GM19023 (cell line): ENCODE data around the gene ESR2.
A peak's percentile ranks its signal among the peaks of the same experiment; 100 is the strongest.
"Not testable (repeated sequence)": the region's sequence is repeated elsewhere in the genome, so short reads cannot be mapped to it uniquely, and the experiment has no call there.

Experiments used
- ATAC-seq: cut with Tn5 transposase; IDR thresholded peaks from one replicate; pipeline ENCODE4 v1.9.1; 2021; ENCODE audit warnings: mild to moderate bottlenecking, moderate library complexity; ENCODE audit not compliant: unreplicated experiment

Gene ESR2

GRCh38 chr14:64201296-64201695 lies 92.9 kb downstream of the ESR2 start:
- ATAC-seq, result no peak

DNA sequence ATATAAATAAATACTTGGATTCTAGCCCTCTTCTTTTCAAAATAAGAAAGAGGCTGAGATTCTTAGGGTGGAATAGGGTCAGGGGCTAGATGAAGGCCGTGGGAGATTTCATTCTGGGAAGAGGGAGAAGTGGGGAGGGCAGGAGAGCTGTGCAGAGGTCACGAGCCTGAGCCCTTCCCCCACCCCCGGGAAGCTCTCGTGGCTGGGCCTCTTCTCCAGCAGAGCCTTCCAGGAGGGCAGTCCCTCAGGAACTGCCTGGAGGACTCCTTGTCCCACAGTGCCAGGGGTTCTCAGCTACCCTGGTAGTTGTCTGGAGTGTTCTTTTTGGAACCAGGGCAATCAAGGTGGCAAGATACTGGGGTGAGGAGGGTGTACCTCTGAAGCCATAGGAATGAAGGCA lies 94.0 kb downstream of the ESR2 start:
- no peak for ATAC-seq

GRCh38 chr14:64198486-64198885 lies 95.7 kb downstream of the ESR2 start:
- no peak for ATAC-seq

DNA sequence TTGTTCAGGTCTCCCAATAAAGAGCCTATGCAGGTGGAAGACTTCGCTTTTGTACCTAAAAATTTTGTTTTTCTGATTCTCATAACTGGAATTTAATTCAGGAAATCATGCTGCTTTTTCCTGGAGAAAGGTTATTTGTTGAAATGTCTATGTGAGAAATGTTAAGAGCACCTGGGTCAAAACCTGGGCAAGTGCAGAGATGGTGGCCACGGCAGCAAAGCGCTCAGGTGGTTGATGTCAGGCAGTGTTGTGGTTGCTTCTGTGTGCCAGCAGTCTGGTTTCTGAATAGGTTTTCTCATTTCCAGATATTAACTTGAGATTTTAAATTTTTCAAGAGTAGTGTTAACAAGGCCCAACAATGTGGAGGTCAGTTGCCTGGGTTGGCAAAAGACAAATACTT lies 96.2 kb downstream of the ESR2 start:
- no peak for ATAC-seq

- ATAC-seq, result peak; percentile 56
Measured at GRCh38 chr14:64196814-64197411, 97.3 kb downstream of the ESR2 start.

- no peak for ATAC-seq
Measured at GRCh38 chr14:64196056-64196455, 98.1 kb downstream of the ESR2 start.

DNA sequence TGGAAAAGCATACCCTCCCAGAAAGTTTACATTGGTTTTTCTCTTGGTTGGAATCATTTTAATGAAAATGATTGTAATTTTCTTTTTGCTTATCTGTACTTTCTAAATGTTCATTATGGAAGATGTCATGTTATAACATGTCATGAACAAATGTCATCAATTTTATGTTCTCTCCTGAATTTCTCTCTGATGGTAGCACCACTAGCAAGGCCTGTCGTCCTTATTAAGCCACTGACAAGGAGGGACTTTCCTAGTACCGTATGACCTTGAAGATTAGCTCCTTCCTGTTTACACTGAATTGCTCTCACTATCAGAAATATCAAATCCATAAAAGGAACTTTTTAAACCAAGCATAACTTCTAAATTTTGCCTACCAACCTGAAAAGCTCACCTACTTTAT lies 99.0 kb downstream of the ESR2 start:
- ATAC-seq, result no peak

DNA sequence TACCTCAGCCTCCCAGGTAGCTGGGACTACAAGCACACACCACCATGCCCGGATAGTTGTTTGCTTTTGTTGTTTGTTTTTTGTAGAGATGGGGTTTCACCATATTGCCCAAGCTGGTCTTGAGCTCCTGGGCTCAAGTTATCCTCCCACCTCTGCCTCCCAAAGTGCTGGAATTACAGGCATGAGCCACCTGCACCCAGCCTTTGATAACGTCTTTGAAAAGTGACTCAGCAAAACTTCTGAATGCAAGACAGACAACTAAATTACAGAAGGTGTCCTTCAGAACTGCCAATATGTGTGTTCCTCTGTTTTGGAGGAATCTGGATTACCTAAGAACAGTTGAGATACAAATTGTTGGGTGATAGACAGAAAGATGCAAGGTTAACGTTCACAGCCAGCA lies 99.8 kb downstream of the ESR2 start:
- ATAC-seq, result no peak

DNA sequence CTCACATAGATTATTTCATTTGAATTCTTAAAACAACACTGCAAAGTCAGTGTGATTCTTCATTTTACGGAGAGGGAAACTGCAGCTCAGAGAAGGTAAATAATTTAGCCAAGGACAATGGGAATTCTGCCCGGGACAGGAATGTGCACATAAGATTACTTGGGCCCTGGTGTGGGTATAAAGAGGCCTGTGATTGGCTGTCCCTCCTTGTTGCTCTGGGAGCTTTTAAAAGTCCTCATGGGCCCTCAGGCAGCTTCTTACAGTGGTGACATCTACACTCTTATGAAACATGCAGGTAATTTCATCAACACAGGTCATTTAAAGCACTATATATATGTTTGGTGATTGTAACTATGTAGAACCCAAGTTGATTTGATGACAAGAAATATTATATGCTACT lies 100.3 kb downstream of the ESR2 start:
- no peak for ATAC-seq

DNA sequence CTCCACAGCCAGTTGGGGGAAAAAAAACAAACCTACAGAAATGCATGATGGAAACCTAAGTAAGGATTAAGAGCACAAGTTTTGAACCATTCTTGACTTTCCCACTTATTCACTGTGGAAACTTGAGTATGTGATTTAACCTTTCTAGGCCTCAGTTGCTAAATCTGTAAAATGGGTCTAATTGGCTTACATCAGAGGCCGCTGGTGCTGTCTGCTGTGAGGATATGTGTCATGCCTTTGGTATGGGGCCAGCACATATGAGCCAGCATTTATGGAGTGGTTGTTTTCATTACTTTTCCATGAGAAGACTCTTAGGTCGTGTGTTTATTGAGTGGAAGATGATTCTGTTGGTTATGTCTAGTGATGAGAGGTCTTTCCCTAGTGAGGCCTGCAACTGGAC lies 102.4 kb downstream of the ESR2 start:
- no peak for ATAC-seq

- ATAC-seq, result no peak
Measured at GRCh38 chr14:64190974-64191502, 103.1 kb downstream of the ESR2 start.

- no peak for ATAC-seq
Measured at GRCh38 chr14:64187331-64187730, 106.8 kb downstream of the ESR2 start.

- no peak for ATAC-seq
Measured at GRCh38 chr14:64186231-64187129, 107.7 kb downstream of the ESR2 start.

GRCh38 chr14:64185184-64185583 lies 109.0 kb downstream of the ESR2 start:
- no peak for ATAC-seq

DNA sequence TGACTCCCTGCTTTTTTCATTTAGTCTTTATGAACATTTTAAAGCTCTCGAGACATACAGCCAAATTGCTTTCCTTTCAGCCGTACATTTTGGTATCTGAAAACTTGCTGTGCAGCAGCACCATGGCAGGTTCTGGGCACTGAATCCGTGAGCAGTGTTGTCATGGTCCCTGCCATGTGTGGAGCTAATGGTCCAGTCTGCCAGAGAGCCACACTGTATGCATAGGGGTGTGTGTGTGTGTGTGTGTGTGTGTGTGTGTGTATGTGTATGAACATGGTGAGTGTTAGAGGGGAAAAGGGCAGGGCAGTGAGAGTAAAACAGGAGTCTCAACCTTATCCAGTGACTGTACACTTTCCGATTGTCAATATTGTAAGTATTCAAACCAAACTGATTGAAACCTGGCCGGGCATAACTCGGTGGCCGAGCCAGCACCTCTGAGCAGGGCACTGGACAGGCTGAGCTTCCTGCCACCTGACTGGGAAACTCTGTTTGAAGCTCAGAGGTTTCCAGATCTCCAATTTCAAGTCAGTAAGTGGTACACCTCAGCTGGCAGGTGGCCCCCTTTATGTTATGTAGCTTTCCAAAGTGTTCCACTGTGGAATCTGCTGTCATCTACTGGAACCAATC lies 110.0 kb downstream of the ESR2 start:
- no peak for ATAC-seq

DNA sequence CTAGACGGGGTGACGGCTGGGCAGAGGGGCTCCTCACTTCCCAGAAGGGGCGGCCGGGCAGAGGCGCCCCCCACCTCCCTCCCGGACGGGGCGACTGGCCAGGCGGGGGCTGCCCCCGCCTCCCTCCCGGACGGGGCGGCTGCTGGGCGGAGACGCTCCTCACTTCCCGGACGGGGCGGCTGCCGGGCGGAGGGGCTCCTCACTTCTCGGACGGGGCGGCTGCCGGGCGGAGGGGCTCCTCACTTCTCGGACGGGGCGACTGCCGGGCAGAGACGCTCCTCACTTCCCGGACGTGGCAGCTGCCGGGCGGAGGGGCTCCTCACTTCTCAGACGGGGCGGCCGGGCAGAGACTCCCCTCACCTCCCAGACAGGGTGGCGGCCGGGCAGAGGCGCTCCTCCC lies 111.3 kb downstream of the ESR2 start:
- ATAC-seq, result not testable (repeated sequence)

DNA sequence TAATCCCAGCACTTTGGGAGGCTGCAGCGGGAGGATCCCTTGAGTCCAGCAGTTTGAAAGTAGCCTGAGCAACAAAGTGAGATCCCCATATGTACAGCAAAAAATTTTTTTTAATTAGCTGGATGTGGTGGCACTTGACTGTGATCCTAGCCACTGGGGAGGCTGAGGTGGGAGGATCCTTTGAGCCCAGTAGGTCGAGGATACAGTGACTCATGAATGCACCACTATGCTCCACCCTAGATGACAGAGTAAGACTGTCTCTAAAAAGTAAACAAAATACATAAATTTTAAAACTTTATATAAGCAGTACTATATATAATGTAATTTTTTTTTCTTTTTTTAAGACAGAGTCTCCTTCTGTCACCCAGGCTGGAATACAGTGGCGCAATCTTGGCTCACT lies 115.4 kb downstream of the ESR2 start:
- ATAC-seq, result no peak

GRCh38 chr14:64176330-64176729 lies 117.8 kb downstream of the ESR2 start:
- no peak for ATAC-seq

DNA sequence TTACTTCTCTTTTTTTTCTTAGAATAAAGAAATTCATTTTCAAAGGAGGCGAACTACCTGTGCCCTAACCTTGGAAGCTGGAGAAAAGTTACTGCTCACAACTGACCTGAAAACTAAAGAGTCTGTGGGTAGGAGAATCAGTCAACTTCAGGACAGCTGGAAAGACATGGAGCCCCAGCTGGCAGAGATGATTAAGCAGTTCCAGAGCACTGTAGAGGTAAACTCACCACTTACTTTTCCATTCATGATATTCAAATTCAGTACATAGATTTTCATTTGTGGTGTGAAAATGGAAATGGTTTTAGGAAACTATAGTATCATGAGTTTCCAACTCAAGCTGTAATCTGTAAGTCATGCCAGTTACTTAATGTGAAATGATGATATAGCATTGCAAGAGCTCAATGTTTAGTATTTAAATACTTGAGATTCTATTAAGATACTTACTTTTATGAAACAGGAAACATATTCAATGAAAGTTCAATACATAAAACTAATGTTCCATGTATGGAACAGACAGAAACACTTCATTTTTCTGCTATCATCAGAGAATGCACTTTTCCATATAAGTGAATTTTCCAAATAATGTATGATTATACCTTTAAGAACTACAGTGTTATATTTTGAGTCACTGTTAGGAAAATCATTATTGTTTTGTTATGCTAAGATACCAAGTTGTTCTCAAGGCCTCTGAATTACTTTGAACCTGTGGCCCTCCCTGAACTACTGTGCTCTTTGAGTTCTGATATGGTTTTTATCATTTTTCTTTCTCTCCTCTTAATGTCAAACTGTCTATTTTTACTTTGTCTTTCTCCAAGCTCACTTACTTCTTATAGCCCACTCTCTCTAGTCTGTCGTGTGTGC lies 119.0 kb downstream of the ESR2 start:
- no peak for ATAC-seq

- ATAC-seq, result no peak
Measured at GRCh38 chr14:64170181-64170580, 124.0 kb downstream of the ESR2 start.

DNA sequence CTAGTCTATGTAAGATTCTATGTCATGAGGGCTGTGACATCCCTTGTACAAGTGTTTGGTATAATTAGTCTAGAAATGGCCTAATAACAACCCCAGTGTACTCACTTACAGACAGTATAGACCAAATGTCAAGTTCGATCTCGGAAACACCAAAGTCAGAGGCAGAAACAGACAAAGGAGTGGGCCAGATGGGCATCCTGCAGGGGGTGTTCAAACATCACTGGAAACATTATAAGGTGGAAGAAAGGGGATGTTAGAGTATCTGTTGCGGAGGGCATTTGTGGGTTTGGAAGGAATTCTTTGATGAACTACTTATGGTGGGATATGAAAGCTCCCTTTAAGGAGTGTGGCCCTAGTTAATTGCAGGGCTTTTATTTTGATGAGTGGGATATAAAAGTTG lies 134.6 kb downstream of the ESR2 start:
- no peak for ATAC-seq
